ENCODE measurements around the gene RBM20. TPM values are rescaled to one million over a fixed set of nuclear protein-coding genes. Genes with fewer than 3 reads are reported as not detected.

RBM20 gene
- total RNA-seq, 1 experiment from 2014 or later = 0.17 TPM

GRCh38 chr10:110771991-110772390 is 127.9 kb downstream of the RBM20 start:
- no peak overlapping the region for H4K91ac ChIP-seq (ENCODE audit: insufficient read length, low read depth, low read length)
- H3K56ac ChIP-seq (ENCODE audit: insufficient read length, low read depth, low read length) = no peak overlapping the region
- no peak for DNase-seq
- Mint-ChIP-seq H3K4me1 (no peaks in the 10 kb centered on the region), H3K27me3 (ENCODE audit: low read depth) (no peaks in the 10 kb centered on the region; the same call in 1 of the 2 replicates), H3K4me3 (no peak overlapping the region), H3K27ac (no peak overlapping the region), H3K9me3 (peaks cover 0 to 4% of the 10 kb centered on the region in 2 experiments; a peak in 3 of 5 replicates), H3K36me3 (ENCODE audit: insufficient read depth in 1 of 3, low read depth in 3 of 3) (peaks cover 0 to 4% (median 0%) of the 10 kb centered on the region in 3 experiments; a peak in 1 of 7 replicates)
- H2AK5ac ChIP-seq (ENCODE audit: insufficient read length, low read length) = no peak overlapping the region
- no peak overlapping the region for H4K5ac ChIP-seq (ENCODE audit: insufficient read length, low read depth, low read length)
- no peak overlapping the region for H3K4ac ChIP-seq (ENCODE audit: low read depth, low read length)
- TF ChIP-seq CTCF (conservative IDR thresholded peaks at IDR 0.05) = no peak
- H3K79me1 ChIP-seq (ENCODE audit: insufficient read depth, low read depth, low read length, poor library complexity, severe bottlenecking) = no peaks in the 10 kb centered on the region
- H4K8ac ChIP-seq (replicated peaks; ENCODE audit: insufficient read length, low read depth, low read length) = no peak overlapping the region
- H2BK12ac ChIP-seq (ENCODE audit: insufficient read length, low read depth, low read length) = no peak overlapping the region
- WGBS (ENCODE audit: extremely low coverage, insufficient read length, low lambda C conversion rate) = no CpG with 5 or more reads among the region's 4 CpGs
- no peaks in the 10 kb centered on the region for H3K4me1 ChIP-seq (ENCODE audit: insufficient read depth, low read length)
- H3K9me3 ChIP-seq (ENCODE audit: control insufficient read depth, low read depth, low read length) = no peaks in the 10 kb centered on the region
- H3K27me3 ChIP-seq (ENCODE audit: insufficient read depth, low read length) = no peaks in the 10 kb centered on the region
- no peak overlapping the region for H3K9ac ChIP-seq (ENCODE audit: extremely low read depth, insufficient read length, low read length)
- no peak overlapping the region for H3K14ac ChIP-seq (ENCODE audit: insufficient read depth, low read length)
- no peak overlapping the region for H2AFZ ChIP-seq (ENCODE audit: low read length)
- no peak overlapping the region for H2BK15ac ChIP-seq (ENCODE audit: low read depth, low read length)
- no peaks in the 10 kb centered on the region for H3K79me2 ChIP-seq (ENCODE audit: insufficient read depth, low read length)
- no peaks in the 10 kb centered on the region for H3K23me2 ChIP-seq (ENCODE audit: insufficient read length, low read depth, low read length, poor library complexity, severe bottlenecking)
- no peak overlapping the region for H3K18ac ChIP-seq (ENCODE audit: insufficient read length, low read depth, low read length)
- no peaks in the 10 kb centered on the region for H4K20me1 ChIP-seq (ENCODE audit: control insufficient read depth, insufficient read depth, insufficient read length)
- no peak overlapping the region for H3K4me2 ChIP-seq (ENCODE audit: insufficient read depth, insufficient read length, low read length)
- no peak overlapping the region for H2BK5ac ChIP-seq (ENCODE audit: insufficient read length, low read length)
- H3K27ac ChIP-seq (ENCODE audit: insufficient read length, low read depth, low read length) = no peak overlapping the region
- no peak overlapping the region for H3K23ac ChIP-seq (ENCODE audit: insufficient read length, low read depth, low read length)
- no peak overlapping the region for H2BK20ac ChIP-seq (ENCODE audit: low read depth, low read length, poor library complexity, severe bottlenecking)
- no peak overlapping the region for H3T11ph ChIP-seq (ENCODE audit: low read length)
- no peak overlapping the region for H2BK120ac ChIP-seq (ENCODE audit: low read depth, low read length, poor library complexity, severe bottlenecking)
